ENCODE measurements around the gene ZNF839.
A peak's percentile ranks its signal among the peaks of the same experiment; 100 is the strongest.
"Not testable (repeated sequence)": the region's sequence is repeated elsewhere in the genome, so short reads cannot be mapped to it uniquely, and the experiment has no call there.

Gene ZNF839

DNA sequence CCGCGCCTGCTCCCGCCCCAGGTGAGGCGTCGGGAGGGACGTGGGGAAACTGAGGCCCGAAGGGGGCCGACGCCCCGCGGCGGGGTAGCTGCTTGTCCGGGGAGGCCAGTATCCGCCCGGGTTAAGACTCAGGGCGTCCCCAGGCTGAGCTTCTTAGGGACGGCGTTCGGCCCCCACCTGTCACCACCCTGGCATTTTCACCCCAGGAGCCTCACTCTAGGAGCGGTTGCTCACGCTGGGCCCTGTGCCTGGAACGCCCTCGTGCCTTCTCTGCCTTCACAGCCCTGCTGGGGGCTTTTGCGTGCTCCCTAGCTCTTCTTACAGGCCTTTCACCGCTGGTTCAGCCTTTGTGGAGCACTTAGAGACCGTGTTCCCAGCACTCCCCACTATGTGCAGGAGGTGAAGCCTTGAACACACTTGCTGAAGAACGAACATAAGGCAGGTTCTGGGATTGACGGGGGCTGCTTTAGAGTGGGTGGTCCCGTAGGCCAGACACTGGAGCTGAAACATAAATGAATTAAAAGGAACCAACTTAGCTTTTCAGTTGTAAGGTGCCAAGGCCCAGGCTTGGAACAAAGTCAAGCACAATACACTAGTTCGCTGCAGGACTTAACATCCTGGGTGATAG is 601 bp downstream of the ZNF839 start:
- peak; percentile 50 for DNase-seq (ENCODE audit: low read depth)
- TF ChIP-seq, protein P1, sequence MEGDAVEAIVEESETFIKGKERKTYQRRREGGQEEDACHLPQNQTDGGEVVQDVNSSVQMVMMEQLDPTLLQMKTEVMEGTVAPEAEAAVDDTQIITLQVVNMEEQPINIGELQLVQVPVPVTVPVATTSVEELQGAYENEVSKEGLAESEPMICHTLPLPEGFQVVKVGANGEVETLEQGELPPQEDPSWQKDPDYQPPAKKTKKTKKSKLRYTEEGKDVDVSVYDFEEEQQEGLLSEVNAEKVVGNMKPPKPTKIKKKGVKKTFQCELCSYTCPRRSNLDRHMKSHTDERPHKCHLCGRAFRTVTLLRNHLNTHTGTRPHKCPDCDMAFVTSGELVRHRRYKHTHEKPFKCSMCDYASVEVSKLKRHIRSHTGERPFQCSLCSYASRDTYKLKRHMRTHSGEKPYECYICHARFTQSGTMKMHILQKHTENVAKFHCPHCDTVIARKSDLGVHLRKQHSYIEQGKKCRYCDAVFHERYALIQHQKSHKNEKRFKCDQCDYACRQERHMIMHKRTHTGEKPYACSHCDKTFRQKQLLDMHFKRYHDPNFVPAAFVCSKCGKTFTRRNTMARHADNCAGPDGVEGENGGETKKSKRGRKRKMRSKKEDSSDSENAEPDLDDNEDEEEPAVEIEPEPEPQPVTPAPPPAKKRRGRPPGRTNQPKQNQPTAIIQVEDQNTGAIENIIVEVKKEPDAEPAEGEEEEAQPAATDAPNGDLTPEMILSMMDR (IDR thresholded peaks at IDR 0.05; ENCODE audit: low read length, missing control alignments): no peak
- peak overlapping the region; percentile 78 for H3K4me3 ChIP-seq (replicated peaks; ENCODE audit: low read depth, low read length)

DNA sequence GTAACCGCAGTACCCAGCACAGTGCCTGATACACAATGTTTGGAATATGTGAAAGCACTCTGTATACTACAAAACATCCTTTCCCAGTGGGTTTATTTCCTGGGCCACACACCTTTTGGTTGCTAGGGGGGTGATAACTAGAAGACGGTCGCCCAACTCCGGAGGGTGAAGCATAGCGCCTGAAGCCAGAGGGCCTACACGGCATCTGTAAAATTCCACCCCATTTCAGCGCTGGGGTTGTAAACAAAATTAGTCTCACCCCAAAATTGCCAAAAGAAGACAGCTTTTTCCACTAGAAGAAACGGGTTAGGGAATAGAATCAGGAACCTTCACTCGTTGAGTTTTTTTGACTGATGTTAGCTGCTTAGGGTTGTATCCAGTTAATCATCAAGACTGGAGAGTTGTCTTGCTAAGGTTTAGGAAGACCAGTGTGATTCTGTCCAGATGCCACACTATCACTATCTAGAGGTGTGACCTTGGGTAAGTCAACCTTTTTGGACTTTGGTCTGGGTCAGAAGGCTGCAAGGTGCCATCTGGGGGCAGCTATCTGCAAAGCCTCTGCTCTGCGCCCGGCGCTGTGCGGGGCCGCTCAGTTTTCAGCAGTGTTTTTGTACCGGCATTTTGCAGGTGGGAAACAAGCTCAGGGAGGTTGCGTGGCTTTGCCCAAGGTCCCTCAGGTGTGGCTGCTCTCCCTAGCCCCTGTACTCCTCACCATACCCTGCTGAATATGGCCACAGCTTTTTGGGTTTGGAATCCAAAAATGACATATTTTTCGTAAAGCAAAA is 1.3 kb downstream of the ZNF839 start:
- no peak for DNase-seq (ENCODE audit: low read depth)
- H3K4me3 ChIP-seq (replicated peaks; ENCODE audit: low read depth, low read length): peak overlapping the region; percentile 78
- TF ChIP-seq, protein P1 (IDR thresholded peaks at IDR 0.05; ENCODE audit: low read length, missing control alignments): no peak

DNA sequence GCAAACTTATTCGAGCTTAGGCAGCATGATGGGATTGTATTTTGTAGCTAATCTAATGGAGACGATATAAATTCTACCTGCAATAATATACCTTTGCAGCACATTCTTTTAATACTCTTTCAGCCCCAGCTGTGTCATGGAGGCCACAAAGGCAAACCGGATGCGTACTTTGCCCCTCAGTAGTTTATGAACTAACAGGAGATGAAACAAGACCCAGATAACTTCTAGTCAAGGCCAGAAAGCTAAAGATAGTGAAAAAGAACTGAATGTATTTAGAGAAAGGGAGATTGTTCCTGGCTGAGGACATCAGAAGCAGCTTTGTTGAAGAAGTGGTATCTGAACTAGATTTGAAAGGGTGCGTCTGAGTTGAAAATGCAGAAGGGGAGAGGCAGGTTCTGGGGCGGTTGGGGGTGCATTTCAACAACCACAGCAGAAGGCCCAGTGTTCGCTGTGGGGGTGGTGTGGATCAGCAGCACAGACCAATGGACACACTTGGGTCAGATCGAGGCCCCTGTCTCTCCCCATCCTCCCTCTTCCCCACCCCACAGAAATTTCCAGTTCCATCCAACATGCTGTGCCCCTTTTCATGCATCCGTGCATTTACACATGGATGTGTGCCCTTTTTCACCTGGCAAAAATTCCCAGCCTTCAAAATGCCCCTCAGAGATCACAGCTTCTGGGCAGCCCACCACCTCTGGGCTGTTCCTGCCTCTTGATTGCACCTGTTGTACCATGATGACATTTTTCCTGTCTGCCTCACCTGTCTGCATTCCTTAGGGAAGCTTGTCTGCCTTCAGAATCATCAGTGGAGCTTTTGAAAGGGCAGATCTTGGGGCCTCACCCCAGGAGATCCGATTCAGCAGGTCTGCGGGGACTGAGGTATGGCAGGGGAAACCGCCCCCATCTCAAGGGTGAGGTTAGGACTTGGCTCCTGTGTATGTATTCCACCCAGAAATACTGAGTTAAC is 2.2 kb downstream of the ZNF839 start:
- DNase-seq (ENCODE audit: low read depth): no peak
- H3K4me3 ChIP-seq (replicated peaks; ENCODE audit: low read depth, low read length): no peak overlapping the region
- TF ChIP-seq, protein P1 (IDR thresholded peaks at IDR 0.05; ENCODE audit: low read length, missing control alignments): no peak

DNA sequence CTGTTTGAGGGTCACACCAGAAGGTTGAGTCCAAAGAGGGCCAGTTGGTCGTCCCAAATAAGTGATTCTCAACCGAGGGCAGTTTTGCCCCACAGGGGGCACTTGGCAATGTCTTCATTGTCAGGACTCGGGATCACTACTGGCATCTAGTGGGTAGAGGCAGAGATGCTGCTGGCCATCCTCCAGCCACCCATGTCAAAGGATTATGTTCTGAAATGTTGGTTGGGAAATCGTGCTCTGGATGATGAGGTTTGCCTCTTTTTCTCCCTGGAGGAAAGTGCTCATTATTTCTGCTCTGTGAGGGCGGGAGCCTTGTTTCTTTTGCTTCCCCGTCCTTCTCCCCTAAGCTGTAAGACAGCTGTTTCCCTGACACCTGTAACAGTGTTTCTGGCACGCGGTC is 3.6 kb downstream of the ZNF839 start:
- H3K4me3 ChIP-seq (replicated peaks; ENCODE audit: low read depth, low read length): no peak overlapping the region
- TF ChIP-seq, protein P1 (IDR thresholded peaks at IDR 0.05; ENCODE audit: low read length, missing control alignments): peak; percentile 77
- DNase-seq (ENCODE audit: low read depth): peak; percentile 90

DNA sequence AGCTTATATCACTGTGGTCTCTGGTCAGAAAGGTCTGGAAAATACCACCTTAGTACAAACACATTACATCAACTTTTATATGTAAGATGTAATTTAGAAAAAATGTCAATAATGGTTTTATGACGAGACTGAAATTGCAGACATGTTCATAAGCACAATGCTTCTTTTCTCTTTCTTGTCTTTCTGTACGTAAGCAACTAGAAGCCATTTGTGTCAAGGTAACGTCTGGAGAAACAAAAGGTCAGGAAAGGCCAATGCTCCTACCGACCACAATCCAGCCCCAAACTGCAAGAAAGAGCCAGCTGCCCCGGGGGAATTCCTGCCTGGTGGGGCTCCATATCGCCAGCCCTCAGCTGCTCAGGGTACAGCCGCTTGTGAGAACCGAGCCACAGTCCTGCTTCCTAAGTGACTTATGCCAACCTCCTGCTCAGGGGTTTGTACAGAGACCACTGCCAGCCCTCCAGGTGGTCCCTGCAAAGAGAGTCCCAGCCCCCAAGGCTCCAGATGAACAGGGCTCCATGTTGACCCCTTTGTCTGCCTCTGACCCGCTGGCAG is 6.3 kb downstream of the ZNF839 start:
- DNase-seq (ENCODE audit: low read depth): no peak
- TF ChIP-seq, protein P1 (IDR thresholded peaks at IDR 0.05; ENCODE audit: low read length, missing control alignments): no peak
- H3K4me3 ChIP-seq (replicated peaks; ENCODE audit: low read depth, low read length): no peak overlapping the region

DNA sequence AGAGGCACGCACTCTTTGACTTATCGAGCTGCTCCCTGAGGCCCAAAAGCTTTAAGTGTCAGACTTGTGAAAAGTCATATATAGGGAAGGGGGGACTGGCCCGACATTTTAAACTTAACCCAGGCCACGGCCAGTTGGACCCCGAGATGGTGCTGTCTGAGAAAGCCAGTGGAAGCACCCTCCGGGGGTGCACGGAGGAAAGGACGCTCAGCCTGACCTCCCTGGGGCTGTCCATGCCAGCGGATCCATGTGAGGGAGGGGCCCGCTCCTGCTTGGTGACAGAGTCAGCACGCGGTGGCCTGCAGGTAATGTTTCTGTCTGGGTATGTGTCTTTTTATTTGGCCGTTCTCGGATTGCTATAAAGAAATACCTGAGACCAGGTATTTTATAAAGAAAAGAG is 7.0 kb downstream of the ZNF839 start:
- TF ChIP-seq, protein P1 (IDR thresholded peaks at IDR 0.05; ENCODE audit: low read length, missing control alignments): no peak
- no peak overlapping the region for H3K4me3 ChIP-seq (replicated peaks; ENCODE audit: low read depth, low read length)
- DNase-seq (ENCODE audit: low read depth): no peak

DNA sequence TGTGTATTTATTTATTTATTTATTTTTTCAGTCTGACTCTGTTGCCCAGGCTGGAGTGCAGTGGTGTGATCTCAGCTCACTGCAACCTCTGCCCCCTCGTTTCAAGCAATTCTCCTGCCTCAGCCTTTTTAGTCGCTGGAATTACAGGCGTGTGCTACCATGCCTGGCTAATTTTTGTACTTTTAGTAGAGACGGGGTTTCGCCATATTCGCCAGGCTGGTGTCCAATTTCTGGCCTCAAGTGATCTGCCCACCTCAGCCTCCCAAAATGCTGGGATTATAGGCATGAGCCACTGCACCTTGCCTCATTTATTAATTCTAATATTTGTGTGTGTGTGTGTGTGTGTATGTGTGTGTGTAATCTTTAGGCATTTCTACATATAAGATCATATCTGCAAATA is 9.8 kb downstream of the ZNF839 start:
- not testable (repeated sequence) for H3K4me3 ChIP-seq (replicated peaks; ENCODE audit: low read depth, low read length); DNase-seq (ENCODE audit: low read depth)
